ENCODE data around the gene FNBP1. TPM values are rescaled to one million over a fixed set of nuclear protein-coding genes. Genes with fewer than 3 reads are reported as not detected.

Gene FNBP1
- total and polyA plus RNA-seq, 2 experiments from 2014 or later = 26.6 to 28.8 TPM

- no peak overlapping the region for H3K4me2 ChIP-seq
- Mint-ChIP-seq H3K36me3 (ENCODE audit: low read depth) (no peaks in the 10 kb centered on the region), H3K9me3 (no peaks in the 10 kb centered on the region), H3K4me1 (peaks cover 5% of the 10 kb centered on the region; the same call in 2 of the 3 replicates), H3K27ac (no peak overlapping the region), H3K27me3 (ENCODE audit: insufficient read depth, low read depth, poor library complexity) (peaks cover 7% of the 10 kb centered on the region), H3K4me3 (no peak overlapping the region)
- H3F3A ChIP-seq (replicated peaks; ENCODE audit: low read depth) = 0 out of 2 replicates have a peak, but pooled peaks cover 3% of the 10 kb centered on the region
- H3K4me1 ChIP-seq (ENCODE audit: insufficient read depth) = peaks cover 4% of the 10 kb centered on the region; the same call in 1 of the 2 replicates
- H3K9me2 ChIP-seq (ENCODE audit: insufficient read depth) = no peaks in the 10 kb centered on the region
- DNase-seq (ENCODE audit: low spot score) = no peak
- no peaks in the 10 kb centered on the region for H3K27me3 ChIP-seq (ENCODE audit: insufficient read depth)
- TF ChIP-seq CREB1 (CRISPR knock-in tag; IDR thresholded peaks at IDR 0.05; ENCODE audit: low read depth) = no peak
- no peak for TF ChIP-seq JUNB (IDR thresholded peaks at IDR 0.05; ENCODE audit: unreplicated experiment)
- no peak for TF ChIP-seq REST (IDR thresholded peaks at IDR 0.05; ENCODE audit: unreplicated experiment)
- TF ChIP-seq STAT1 (IDR thresholded peaks at IDR 0.05; ENCODE audit: unreplicated experiment) = no peak
- TF ChIP-seq CTCF (conservative IDR thresholded peaks at IDR 0.05; ENCODE audit: low read depth in 2 of 2) = no peak
- TF ChIP-seq POLR2AphosphoS5 (IDR thresholded peaks at IDR 0.05; ENCODE audit: low read depth) = no peak
- no peak for TF ChIP-seq ETS1 (IDR thresholded peaks at IDR 0.05)
- no peak for TF ChIP-seq EZH2 (IDR thresholded peaks at IDR 0.05; ENCODE audit: low read depth, unreplicated experiment)
- no peak for TF ChIP-seq ZNF331 (CRISPR knock-in tag; IDR thresholded peaks at IDR 0.05; ENCODE audit: low read depth)
- no peak for TF ChIP-seq ZNF462 (CRISPR knock-in tag; IDR thresholded peaks at IDR 0.05)
- TF ChIP-seq ZNF114 (CRISPR knock-in tag; IDR thresholded peaks at IDR 0.05) = no peak
- no peak for TF ChIP-seq EZH2phosphoT487 (IDR thresholded peaks at IDR 0.05; ENCODE audit: unreplicated experiment)
- no peak for TF ChIP-seq NANOG (IDR thresholded peaks at IDR 0.05; ENCODE audit: borderline replicate concordance)
- H3K4me3 ChIP-seq = no peak overlapping the region
- no peak overlapping the region for H2AFZ ChIP-seq
- H3K36me3 ChIP-seq (ENCODE audit: insufficient read depth) = no peaks in the 10 kb centered on the region
- H4K20me1 ChIP-seq (replicated peaks; ENCODE audit: insufficient read depth) = no peaks in the 10 kb centered on the region
- H3K79me2 ChIP-seq (replicated peaks; ENCODE audit: insufficient read depth) = no peaks in the 10 kb centered on the region
- no peak for ATAC-seq
- H3K27ac ChIP-seq (ENCODE audit: low read depth) = no peak overlapping the region
Measured at GRCh38 chr9:129914051-129914450, 128.9 kb downstream of the FNBP1 start.
